Measurements from ENCODE around the gene XRN1. TPM values are rescaled to one million over a fixed set of nuclear protein-coding genes. Genes with fewer than 3 reads are reported as not detected.
"Not testable (repeated sequence)": the region's sequence is repeated elsewhere in the genome, so short reads cannot be mapped to it uniquely, and the experiment has no call there.

XRN1 gene
- total RNA-seq, 2 donors from 2014 or later: 16.1 to 19.4 TPM

DNA sequence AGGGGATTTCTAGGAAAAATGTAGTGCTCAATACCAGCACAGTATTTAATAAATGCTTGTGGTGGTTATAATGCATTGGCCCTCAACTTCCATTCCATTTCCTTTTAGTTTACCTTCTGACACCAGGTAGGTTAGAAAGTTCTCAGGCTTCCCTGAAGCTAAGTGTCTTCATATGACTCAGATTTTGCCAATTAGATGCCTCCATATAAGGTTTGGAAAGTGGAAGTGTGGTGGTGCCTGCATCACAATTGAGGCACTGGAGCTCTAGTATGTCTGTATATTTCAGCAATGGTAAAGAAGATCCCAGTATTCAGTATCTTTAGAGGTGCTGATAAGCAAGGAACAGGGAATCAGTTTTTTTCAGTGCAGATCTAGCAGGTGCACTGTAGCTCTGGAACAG, 18.3 kb downstream of the XRN1 start:
- TF ChIP-seq, protein P1, sequence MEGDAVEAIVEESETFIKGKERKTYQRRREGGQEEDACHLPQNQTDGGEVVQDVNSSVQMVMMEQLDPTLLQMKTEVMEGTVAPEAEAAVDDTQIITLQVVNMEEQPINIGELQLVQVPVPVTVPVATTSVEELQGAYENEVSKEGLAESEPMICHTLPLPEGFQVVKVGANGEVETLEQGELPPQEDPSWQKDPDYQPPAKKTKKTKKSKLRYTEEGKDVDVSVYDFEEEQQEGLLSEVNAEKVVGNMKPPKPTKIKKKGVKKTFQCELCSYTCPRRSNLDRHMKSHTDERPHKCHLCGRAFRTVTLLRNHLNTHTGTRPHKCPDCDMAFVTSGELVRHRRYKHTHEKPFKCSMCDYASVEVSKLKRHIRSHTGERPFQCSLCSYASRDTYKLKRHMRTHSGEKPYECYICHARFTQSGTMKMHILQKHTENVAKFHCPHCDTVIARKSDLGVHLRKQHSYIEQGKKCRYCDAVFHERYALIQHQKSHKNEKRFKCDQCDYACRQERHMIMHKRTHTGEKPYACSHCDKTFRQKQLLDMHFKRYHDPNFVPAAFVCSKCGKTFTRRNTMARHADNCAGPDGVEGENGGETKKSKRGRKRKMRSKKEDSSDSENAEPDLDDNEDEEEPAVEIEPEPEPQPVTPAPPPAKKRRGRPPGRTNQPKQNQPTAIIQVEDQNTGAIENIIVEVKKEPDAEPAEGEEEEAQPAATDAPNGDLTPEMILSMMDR (IDR thresholded peaks at IDR 0.05): no peak
- Histone ChIP-seq H3K27ac (no peak overlapping the region), H3K4me1 (no peaks in the 10 kb centered on the region), H3K27me3 (no peaks in the 10 kb centered on the region), H3K36me3 (peaks cover 33% of the 10 kb centered on the region), H3K9me3 (no peaks in the 10 kb centered on the region), H3K4me3 (no peak overlapping the region)
- DNase-seq (ENCODE audit: low spot score): no peak

DNA sequence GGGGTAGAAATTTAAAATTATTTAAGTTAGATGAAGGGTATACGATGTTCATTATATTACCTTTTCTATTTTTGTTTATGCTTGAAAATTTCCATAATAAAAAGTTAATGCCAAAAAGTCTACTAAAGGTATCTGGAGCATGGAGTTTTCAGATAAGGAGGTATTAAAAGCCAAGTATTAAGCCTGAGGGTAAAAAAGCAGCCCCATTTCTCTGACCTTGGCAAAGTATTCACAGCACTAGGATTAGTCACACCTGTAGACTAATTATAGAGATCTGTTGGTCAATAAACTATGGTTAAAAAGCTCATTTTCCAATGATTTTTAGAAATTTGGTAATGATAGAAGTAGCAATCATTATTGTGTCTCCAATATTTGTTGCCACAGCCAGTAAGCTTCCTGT, 23.1 kb downstream of the XRN1 start:
- H3K27ac ChIP-seq: no peak overlapping the region
- no peak for DNase-seq (ENCODE audit: low spot score)
- no peaks in the 10 kb centered on the region for H3K4me1 ChIP-seq
- no peak overlapping the region for H3K4me3 ChIP-seq
- H3K36me3 ChIP-seq: peaks cover 30% of the 10 kb centered on the region
- TF ChIP-seq, protein P1 (IDR thresholded peaks at IDR 0.05): no peak
- H3K9me3 ChIP-seq: no peaks in the 10 kb centered on the region
- no peaks in the 10 kb centered on the region for H3K27me3 ChIP-seq

DNA sequence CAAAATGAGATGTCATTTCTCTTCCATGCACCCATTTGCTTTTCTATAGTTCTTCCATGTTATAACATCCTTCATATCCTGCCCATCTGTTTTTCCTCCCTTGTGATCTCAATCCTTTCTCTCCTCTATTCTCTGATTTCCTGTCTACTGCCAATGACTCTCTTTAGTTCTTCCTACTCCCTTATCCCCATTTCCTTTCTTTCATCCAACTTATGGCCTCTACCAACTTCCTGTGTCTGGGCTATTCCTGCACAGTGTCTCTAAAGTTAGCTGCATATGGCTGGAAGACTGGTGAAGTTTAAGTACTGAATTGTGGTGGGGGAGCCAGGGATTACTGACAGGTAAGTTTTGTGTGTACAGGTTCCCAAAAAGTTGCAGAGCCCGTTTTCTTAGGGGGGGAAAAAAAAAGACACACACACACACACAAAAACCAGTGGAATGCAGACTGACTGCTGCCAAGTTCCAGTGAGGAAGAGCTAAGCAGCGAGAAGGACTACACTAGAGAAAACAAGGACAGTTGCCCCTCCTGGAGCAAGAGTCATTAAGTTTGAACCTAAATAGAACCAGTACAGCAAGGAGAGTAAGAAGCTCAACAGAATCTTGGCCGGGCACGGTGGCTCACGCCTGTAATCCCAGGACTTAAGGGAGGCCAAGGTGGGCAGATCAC, 28.8 kb downstream of the XRN1 start:
- H3K9me3 ChIP-seq: no peaks in the 10 kb centered on the region
- no peaks in the 10 kb centered on the region for H3K4me1 ChIP-seq
- DNase-seq (ENCODE audit: low spot score): no peak
- TF ChIP-seq, protein P1 (IDR thresholded peaks at IDR 0.05): no peak
- H3K27ac ChIP-seq: no peak overlapping the region
- no peaks in the 10 kb centered on the region for H3K27me3 ChIP-seq
- no peak overlapping the region for H3K4me3 ChIP-seq
- peaks cover 35% of the 10 kb centered on the region for H3K36me3 ChIP-seq

DNA sequence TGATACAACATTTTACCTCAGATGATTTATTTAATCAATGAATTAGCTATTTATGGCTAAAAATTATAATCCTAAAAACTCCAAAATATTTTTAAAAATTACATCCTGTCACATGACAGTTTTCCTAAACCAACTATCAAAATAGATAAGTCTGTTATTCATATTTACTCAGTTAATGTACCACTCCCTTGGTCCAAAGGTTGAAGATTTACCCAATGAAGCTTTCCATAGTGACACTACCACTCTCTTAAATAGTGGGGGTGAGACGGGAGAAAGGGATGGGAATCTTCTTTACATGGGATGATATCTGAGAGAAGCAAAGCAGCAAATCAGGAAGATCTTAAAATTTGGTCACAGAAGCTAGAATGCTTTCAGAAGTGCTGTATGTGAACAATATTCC, 30.5 kb downstream of the XRN1 start:
- no peak for DNase-seq (ENCODE audit: low spot score)
- Histone ChIP-seq H3K4me1 (no peaks in the 10 kb centered on the region), H3K9me3 (no peaks in the 10 kb centered on the region), H3K27me3 (no peaks in the 10 kb centered on the region), H3K36me3 (peaks cover 44% of the 10 kb centered on the region), H3K4me3 (no peak overlapping the region), H3K27ac (no peak overlapping the region)
- TF ChIP-seq, protein P1 (IDR thresholded peaks at IDR 0.05): no peak

DNA sequence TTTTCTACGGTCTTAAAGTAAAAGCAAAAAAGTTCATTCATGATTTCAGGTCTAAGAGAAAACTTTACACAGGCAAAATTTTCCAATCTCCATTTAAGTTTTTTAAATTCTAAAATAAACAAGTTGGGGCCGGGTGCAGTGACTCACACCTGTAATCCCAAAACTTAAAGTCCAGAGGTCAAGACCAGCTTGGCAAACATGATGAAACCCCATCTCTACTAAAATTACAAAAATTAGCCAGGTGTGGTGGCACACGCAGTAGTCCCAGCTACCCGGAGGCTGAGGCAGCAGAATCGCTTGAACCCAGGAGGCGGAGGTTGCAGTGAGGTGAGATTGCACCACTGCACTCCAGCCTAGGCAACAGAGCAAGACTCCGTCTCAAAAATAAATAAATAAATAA, 47.3 kb downstream of the XRN1 start:
- H3K36me3 ChIP-seq: peaks cover 47% of the 10 kb centered on the region
- H3K4me3 ChIP-seq; H3K27me3 ChIP-seq; DNase-seq (ENCODE audit: low spot score); H3K9me3 ChIP-seq; H3K27ac ChIP-seq; H3K4me1 ChIP-seq: not testable (repeated sequence)

DNA sequence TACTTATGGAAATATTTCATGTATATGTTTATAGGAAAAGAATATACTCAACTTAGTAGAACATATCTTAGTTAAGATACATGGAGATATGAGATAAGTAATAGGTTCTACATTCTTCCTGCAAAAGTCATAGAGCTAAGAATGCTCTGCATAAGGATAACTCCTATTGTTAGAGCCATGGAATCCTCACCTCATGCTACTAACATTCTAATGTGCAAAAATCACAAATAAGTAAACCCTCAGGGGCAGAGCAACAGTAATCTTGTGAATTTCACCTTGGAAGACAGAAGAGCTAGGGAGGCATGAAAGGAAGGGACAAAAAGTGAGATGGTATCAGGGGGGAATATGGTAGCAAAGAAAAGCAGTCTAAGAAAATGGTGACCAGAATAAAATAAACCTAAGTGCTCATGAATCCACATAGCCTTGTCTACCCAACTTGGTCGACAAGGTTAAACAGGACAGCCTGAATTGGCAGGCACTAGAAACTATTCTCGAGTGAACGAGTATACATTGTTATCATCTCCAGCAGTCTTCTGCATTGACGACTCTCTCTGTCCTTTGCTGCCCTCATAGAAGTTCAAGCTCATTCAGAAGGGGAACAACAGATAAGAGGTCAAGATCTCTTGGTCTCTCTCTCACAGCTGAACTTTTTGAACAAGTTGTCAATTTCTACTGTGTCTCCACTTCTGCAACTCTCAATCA, 52.8 kb downstream of the XRN1 start:
- Histone ChIP-seq H3K27me3 (no peaks in the 10 kb centered on the region), H3K27ac (no peak overlapping the region), H3K9me3 (no peaks in the 10 kb centered on the region), H3K36me3 (peaks cover 43% of the 10 kb centered on the region), H3K4me1 (no peaks in the 10 kb centered on the region), H3K4me3 (no peak overlapping the region)
- no peak for DNase-seq (ENCODE audit: low spot score)
- TF ChIP-seq, protein P1 (IDR thresholded peaks at IDR 0.05): no peak
